Keratinocyte (primary cell): Measurements from ENCODE around the gene USP28.

Experiments
- CTCF ChIP-seq, 3 experiments: IDR thresholded peaks in 1 of 3; conservative IDR thresholded peaks in 1 of 3; optimal IDR thresholded peaks in 1 of 3; 2 replicates in 2 of 3; 3 replicates in 1 of 3; pipeline versions ENCODE3 to v1.5.1; 2011; ENCODE audit warnings: low read length in 3 of 3, mild to moderate bottlenecking in 3 of 3, moderate library complexity in 2 of 3, control low read depth in 1 of 3, inconsistent platforms in 1 of 3; ENCODE audit not compliant: insufficient read depth in 2 of 3; ENCODE audit errors: extremely low read depth in 1 of 3
- EZH2 ChIP-seq: IDR thresholded peaks from one replicate; pipeline ENCODE4 v1.6.1; 2012; ENCODE audit warnings: inconsistent platforms, mild to moderate bottlenecking, low read length, moderate library complexity

DNA sequence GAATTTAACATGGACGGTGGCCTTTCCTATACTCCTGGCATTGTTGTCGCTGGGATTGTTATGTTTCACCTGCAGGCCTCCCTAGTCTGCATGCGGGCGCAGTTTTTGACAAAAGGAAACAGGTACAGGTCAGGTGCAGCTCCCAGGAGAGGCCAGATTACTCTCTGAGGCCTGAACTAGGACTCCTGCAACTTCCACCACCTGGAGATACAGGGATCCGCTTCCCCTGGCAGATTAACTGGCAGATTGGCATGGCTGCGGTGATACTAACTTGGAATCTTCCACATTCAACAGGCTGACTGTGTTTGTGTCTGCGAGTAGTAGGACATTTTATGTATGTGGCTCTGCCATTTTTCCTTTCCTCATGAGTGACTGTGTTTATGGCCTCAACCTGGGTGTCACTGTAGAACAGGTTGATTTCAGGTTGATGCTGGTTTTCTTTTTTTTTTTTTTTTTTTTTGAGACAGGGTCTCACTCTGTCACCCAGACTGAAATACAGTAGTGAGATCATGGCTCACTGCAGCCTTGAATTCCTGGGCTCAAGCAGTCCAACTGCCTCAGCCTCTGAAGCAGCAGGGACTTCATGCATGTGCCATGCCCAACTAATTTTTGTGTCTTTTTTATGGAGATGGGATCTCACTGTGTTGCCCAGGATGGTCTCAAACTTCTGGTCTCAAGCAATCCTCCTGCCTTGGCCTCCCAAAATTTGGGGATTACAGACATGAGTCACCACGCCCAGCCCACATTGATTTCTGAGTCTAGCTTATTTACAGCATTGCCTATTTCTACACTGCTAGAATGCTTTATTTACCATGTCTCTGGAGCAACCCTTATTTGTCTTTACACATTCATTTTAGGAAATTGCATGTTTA lies 1.7 kb upstream of the USP28 start:
- TF ChIP-seq EZH2 (no peak), CTCF (optimal IDR thresholded peaks at IDR 0.05 in 1 of 3, IDR thresholded peaks at IDR 0.05 in 1 of 3, conservative IDR thresholded peaks at IDR 0.05 in 1 of 3; ENCODE audit: extremely low read depth in 1 of 3, insufficient read depth in 2 of 3, low read length in 3 of 3) (no peak)
